ENCODE results near the gene PARP8.

The PARP8 gene

DNA sequence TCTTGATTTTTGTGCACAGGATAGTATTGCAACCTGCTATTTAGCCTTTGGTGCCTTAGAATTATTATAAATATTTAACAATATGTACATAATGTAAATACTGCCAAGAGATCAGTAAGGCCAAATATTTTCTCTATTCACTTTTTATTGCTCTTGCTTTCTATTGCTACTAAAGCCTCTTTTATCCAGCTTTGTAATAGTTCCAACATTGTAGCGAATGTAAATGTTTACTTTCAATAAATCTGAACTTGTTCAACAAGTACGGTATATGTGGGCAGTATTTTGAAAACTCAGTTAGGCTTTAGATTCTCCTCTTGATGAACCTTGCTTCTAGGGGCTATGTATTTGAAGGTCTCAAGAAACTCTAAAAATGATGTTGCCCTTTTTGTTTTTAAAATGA is 179.8 kb downstream of the PARP8 start:
- DNase-seq (ENCODE audit: low spot score), result no peak

DNA sequence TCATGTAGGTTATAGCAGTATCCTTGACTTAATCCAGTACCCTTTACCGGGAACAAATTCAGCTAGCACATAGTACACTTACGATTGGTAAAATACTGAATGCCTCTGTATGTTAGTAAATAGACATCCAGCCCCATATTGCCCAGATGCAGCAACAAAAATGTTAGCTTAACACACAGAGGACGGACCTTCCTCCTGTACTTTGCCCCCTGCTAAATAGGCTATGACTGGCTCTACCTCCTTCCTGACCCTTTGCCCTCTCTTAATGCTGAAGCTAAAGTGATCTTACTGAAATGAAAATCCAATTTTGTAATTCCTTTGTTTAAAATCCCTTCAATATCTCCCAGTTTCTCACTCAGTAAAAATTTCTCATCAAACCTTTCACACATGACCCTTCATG is 183.1 kb downstream of the PARP8 start:
- DNase-seq (ENCODE audit: low spot score), result no peak

DNA sequence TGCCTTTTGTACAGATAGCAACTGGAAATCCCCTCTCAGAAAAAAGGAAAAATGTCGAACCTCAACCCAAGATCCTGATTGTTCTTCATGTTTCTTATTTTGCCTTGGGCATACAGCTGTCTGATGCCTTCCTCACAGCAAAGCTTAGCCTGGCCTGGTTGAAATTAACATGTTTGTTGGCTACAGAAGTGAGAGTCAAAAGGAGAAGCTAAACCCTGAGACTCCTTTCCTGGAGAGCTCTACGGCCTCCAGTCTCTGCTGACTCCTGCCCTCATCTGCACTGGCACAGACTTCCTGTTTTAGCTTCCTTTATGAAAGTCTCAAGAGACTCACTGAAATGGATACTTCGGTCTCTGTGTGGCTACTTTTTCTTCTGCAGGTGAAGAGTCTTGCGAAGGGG is 186.7 kb downstream of the PARP8 start:
- DNase-seq (ENCODE audit: low spot score), result no peak

DNA sequence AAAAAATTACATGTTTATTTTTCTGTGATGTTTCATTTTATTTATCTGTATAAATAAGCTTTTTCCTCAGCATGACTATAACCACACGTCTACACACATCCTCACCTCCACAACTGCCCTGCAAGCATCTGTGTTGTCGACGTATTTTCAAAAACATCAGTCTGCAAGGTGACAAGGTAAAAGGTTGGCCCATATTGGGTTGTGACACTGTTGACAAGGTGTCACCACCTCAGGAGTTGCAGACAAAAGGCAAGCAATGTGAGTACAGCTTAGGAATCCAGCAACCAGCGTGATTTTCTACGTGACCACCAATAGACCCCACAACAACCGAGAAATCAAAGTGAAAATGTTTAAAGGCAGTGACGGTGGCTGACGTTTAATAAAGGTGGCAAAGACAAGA is 187.6 kb downstream of the PARP8 start:
- no peak for DNase-seq (ENCODE audit: low spot score)

DNA sequence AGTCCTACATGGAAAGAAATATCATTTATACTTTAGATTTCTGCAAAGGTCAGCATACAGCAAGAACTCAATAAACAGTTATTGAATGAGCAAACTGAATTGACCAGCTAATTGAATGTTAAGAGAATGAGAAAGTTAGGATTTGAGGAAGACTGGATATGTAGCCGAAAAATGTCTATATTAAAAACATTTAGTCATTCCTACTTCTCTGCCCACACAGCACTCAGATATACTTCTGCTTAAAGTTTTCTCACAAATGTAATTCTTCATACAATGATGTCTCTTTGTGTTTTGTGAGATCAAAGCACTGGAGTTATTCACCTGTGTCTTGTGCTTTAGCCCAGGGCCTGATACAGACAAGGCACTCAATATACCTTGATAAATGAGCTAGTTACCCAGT is 188.6 kb downstream of the PARP8 start:
- no peak for DNase-seq (ENCODE audit: low spot score)

DNA sequence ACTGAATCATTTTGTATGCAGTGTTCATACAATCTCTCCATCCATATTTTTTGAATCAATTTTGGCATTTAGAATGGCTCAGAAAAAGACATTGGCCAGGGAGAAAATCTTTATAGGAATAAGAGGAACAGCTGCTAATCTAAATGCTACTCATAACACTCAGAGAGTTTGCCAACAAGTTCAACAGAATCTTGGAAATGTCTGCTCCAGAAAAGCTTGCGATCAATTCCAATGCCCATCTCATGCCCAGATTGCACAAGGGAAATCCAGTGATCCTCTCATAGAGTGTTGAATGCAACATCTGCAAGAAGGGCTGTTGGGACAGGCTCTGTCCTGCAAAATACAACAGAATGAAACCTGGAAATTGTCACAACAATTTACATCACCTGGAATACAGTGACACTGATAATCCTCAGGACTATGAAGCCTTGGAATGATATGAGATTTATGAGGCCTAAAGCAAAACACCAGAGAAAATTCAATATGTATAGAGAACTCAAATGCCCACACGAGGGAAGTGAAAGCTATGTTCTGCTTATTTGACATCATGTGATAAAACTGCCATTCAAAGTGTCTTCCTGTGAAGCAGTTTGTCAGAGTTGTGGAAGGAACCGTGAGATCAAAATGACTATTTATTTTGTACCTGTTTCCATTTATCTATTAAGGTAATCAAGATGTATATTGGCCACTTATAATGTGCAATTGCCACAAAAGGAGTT is 190.1 kb downstream of the PARP8 start:
- no peak for DNase-seq (ENCODE audit: low spot score)

DNA sequence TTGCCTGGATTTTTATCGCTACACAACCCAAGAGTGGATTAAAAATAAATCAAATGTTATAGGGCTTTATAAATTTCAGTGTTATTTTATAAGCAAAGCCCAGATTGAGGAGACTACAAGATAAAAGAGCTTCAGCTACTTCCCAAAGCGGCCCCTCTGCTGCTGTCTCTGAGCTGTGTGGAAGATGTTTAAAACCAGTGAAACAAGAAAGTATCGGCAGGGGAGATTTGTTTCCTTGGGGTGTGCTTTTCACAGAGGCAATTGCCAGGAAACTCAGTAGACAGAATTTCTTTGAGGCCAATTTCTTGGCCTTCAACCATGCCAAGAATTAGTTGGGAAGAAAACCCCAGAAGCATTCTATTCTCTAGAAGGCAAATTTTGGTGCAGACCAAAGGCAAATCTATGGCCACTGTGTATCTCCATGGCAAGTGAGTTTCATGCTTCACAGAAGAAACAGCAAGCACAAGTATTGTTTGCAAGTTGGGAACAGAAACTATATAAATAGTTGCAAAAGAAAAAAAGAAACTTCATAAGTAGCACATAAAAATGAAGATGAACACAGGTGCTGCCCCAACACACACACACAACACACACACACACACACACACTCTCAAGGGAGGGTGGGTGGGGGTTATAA is 197.2 kb downstream of the PARP8 start:
- no peak for DNase-seq (ENCODE audit: low spot score)

DNA sequence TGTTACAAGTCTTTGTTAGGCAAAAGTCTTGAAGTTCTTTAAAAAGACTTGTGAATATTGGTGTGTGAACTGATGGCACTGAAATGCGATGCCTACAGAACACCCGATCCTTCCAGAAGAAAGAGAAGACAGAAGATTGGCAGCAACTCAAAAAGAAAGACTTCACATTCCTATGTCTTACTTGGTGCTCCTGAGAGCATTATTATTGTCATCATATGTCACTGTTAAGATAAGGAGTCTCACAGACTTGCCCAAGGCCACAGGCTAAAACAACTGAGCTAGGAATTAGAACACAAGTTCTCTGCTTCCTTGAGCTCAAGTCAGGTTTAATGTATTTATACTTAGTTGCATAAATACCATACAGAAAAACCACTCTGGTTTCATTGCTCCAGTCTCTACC is 198.0 kb downstream of the PARP8 start:
- DNase-seq (ENCODE audit: low spot score), result no peak

DNA sequence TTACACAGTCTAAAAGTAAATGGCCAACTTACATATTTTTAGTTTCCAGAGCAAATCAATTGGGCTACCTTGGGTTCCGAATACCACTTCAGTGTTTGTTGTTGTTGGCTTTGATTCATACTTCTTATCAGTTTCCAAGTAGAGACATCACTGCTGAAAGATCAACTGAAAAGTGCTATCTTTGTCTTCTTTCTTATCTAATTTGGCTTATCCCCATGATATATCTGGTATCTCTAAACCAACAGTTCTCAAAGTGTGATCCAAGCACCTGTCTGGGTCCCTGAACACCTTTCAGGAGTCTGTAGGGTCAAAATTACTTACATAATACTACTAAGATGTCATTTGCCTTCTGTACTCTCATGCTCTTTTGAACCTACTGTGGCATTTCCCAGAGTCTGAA is 200.0 kb downstream of the PARP8 start:
- DNase-seq (ENCODE audit: low spot score), result no peak

DNA sequence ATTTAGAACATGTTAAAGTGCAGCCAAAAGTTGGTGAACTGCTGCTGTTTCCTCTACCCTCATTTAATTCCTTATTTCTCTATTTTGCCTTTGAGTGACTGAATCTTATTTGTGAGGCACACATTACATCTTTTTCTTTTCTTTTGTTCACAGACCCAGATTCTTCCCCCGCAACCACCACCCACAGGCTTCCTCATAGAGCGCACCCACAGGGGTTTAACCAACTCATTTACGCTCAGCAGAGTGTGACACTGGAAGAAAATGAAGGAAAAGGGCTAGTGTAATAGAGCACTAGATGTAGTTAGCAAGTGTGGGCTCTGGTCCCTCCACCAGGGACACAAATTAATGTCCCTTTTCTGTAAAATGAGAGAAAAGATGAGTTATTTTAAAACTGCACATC is 200.7 kb downstream of the PARP8 start:
- no peak for DNase-seq (ENCODE audit: low spot score)

DNA sequence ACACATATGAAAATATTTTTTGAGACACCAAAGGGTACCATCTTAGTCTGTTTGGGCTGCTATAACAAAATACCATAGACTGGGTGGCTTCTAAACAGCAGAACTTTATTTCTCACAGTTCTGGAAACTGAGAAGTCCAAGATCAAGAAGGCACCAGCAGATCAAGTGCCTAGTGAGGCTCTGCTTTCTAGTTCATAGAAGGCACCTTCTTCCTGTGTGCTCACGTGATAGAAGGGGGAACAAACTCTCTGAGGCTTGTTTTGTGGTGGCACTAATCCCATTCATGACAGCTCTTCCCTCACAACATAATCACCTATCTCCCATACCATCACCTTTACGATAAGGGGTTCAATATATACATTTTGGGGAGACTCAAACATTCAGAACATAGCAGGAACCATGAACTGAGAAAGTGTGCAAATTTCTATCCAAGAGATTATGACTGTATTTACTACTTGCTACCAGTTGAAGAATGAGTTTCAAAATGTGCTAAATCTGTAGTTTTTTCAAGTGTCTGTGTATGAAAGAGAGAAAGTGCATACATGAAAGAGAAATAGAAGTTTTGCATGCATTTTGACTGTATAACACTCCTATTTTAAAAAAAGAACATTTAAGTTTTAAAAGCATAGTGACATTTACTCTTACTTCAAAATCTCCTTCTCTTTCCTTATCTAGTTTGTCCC is 207.3 kb downstream of the PARP8 start:
- no peak for DNase-seq (ENCODE audit: low spot score)

DNA sequence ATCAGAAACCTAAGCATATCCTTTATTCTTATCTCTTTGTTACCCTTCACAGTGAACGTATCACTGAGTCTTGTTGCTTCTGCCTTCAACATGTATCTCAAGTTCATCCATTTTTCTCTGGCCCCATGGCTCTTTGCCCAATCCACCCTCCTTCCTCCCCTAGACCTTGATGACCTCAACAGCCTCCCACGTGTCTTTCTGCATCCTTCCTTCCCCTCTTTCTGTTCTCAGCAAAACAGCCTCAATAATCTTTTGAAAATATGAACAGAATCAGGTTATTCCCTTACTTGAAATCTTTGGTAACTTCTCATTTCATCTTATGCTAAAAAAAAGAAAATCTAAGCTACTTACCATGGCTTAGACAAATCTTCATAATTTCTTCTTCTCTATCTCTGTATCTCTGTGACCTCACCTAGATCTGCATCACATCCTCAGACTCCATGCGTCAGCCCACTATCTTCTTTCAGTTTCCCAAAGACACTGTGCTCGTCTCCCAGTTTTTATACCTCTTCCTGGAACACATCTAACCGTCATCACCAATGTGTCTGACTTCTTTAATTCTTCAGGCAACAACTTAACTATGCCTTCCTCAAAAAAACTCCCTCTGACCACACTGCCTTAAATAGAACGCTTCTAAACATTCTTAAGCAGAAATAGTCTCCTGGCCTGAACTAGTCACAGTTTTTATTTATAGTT is 208.0 kb downstream of the PARP8 start:
- DNase-seq (ENCODE audit: low spot score), result no peak

DNA sequence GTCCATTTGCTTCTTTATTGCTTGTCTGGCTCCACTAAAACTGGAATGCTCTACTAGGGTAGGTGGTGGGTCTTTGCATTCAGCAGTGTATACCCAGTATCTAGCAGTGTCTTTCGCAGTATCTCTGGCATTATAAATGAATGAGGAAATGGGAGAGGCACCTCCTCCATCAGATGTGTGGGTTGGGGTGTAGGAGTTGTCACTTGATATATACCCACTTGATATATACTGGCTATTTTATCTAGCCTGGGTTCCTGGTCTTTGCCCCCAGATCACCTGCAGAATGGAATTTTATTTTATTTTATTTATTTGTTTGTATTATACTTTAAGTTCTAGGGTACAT is 208.5 kb downstream of the PARP8 start:
- no peak for DNase-seq (ENCODE audit: low spot score)

DNA sequence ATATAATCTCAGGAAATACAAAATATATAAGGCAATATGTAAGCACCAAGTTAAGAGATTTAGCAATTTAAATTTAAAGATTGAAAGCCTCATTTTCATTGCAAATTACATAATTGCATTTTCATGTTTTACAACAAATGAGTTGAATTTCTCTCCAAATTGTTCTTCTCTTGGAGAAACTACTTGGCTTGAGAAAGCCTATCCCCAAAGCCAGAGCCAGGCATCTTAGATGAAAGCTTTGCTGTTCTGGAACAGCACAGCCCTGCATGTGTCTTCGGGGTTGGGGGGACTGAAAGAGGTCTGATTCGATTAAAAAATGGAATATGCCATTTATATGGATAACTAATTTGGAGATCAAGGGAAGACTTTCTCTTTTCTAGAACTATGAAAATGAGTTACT is 212.0 kb downstream of the PARP8 start:
- DNase-seq (ENCODE audit: low spot score), result no peak

DNA sequence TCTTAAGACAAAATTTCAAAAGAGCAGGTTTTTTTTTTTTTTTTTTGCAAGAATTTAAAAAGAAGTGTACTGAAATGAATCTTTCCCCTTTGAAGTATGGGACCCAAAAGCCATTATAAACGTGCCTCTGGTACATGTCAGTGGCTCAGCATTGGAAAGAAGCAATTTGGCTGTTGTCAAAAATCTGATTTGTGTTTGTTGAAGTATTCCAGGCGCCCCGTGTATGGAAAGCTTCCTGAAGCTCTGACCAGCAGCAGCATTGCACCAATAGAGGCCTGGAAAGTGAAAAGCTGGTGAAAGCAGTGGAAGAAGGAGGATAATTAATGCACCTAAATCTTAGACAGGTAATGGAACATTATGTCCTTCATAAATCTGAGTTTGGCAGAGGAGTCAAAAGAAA is 215.0 kb downstream of the PARP8 start:
- no peak for DNase-seq (ENCODE audit: low spot score)

DNA sequence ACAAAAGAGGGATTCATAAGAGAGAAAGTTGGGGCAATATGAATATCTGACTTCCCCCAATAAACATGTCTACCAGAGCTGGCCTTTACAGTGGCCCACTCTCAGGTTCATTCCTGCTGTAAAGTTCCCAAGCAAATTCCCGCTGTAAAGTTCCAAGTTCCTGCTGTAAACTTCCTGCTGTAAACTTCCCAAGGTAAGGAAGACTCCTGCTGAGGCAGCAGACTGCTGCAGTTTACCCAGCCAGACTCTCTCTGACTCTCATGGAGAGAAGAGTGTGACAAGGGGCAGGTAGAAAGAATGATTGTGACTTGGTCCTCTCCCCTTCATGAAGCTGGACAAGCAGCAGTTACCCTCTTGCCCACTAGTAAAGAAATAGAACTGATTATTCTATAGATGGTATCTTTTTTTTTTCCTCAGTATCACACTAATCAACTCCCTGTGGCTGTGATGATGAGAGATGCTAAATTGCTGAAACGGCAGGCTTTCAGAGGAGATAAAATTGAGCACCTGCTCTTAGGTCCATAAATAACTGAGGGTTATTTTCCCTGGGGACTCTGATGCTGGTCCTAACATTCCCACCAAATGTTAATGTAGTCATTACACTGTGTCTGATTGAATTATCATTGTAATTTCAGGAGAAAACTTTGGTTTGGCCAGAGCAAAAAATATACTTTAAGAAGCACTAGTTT is 220.4 kb downstream of the PARP8 start:
- peak; percentile 15 for DNase-seq (ENCODE audit: low spot score)

DNA sequence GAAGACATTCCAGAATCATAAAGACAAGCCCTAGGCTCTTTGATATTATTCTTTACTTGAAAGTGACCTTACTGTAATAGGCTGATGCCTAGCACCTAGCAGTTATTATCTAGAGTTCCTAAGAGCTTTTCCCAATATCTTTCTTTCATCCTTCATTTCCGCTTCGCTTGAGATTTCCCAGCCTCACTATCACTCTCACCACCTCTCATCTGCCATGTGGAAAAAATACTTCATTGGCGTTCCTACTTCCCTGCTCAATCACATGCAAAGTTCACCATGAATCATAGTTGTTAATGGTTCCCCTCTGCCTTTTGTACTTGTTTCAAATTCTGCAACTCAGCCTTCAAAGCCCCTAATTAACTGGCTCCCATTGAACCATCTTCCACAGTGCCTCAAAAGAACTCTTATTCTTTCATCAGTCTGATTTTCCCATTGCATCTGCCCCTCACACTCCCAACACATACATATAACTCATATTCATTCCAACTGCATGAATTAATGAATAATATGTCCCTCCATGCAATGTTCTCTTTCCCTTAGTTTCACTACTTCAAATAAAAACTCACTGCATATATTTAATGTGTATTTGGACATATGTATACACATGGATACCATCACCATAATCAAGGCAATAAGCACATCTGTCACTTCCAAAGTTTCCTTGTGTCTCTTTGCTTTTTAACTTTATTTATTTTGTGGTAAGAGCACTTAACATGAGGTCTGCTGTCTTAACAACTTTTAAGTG is 221.6 kb downstream of the PARP8 start:
- no peak for DNase-seq (ENCODE audit: low spot score)

DNA sequence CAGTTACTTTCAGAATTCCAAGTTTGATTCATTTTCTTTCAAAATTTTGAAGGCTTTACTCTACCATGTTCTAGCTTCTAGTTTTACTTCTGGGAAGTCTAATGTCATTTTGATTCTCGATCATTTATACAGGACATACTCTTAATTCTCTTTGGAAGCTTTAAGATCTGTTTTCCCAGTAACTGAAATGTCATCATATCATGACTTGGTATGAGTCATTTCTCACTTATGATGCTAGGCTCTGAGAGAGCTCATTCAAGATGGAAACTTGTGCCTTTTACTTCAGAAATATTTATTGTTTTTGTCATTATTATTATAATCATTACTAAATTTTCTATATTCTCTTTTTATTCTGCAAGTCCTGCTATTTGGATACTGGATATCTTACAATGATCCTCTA is 222.3 kb downstream of the PARP8 start:
- no peak for DNase-seq (ENCODE audit: low spot score)

DNA sequence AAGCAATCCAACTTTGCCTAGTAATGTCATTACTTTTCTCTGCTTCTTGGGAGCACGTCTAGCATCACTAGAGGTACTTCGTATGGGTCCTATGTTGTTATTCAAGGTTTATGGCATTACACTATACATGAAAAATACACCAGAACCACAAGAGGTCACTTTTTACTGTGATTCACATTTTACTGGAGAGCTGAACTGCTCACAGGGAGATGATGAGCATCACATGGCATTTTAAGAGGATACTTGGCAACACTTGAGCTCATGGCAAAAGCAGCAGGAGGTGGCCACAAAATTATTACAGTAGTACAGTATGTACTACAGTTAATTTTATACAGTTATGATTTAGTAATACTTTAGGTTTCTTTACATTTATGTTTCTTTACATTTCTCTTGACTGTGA is 223.4 kb downstream of the PARP8 start:
- DNase-seq (ENCODE audit: low spot score), result no peak
